ENCODE results near the gene DISP2.

DNA sequence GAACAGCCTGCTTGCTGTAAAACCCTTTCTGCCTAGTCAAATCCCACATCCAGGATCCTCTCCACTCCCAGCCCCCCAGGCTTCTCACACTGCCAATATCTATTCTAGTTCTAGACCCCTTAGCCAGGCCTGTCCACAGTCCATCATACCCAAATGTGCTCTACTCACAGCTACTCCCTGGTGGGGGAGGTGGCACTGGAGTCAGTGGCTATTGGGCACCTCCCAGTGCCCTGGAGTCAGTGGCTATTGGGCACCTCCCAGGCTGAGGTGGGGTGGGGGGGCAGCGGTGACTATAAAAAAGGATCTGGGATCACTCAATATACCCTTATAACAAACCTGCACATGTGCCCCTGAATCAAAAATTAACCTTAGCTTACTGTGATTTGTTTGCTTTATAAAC, 773 bp upstream of the DISP2 start:
- TF ChIP-seq ZNF121 (tag by site-specific recombination; IDR thresholded peaks at IDR 0.05) = no peak
- TF ChIP-seq, protein P1, sequence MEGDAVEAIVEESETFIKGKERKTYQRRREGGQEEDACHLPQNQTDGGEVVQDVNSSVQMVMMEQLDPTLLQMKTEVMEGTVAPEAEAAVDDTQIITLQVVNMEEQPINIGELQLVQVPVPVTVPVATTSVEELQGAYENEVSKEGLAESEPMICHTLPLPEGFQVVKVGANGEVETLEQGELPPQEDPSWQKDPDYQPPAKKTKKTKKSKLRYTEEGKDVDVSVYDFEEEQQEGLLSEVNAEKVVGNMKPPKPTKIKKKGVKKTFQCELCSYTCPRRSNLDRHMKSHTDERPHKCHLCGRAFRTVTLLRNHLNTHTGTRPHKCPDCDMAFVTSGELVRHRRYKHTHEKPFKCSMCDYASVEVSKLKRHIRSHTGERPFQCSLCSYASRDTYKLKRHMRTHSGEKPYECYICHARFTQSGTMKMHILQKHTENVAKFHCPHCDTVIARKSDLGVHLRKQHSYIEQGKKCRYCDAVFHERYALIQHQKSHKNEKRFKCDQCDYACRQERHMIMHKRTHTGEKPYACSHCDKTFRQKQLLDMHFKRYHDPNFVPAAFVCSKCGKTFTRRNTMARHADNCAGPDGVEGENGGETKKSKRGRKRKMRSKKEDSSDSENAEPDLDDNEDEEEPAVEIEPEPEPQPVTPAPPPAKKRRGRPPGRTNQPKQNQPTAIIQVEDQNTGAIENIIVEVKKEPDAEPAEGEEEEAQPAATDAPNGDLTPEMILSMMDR (tag by site-specific recombination; IDR thresholded peaks at IDR 0.05) = no peak
- TF ChIP-seq, protein P2, sequence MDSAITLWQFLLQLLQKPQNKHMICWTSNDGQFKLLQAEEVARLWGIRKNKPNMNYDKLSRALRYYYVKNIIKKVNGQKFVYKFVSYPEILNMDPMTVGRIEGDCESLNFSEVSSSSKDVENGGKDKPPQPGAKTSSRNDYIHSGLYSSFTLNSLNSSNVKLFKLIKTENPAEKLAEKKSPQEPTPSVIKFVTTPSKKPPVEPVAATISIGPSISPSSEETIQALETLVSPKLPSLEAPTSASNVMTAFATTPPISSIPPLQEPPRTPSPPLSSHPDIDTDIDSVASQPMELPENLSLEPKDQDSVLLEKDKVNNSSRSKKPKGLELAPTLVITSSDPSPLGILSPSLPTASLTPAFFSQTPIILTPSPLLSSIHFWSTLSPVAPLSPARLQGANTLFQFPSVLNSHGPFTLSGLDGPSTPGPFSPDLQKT (IDR thresholded peaks at IDR 0.05; ENCODE audit: borderline replicate concordance, low read depth, low read length) = no peak
- TF ChIP-seq, protein P3, sequence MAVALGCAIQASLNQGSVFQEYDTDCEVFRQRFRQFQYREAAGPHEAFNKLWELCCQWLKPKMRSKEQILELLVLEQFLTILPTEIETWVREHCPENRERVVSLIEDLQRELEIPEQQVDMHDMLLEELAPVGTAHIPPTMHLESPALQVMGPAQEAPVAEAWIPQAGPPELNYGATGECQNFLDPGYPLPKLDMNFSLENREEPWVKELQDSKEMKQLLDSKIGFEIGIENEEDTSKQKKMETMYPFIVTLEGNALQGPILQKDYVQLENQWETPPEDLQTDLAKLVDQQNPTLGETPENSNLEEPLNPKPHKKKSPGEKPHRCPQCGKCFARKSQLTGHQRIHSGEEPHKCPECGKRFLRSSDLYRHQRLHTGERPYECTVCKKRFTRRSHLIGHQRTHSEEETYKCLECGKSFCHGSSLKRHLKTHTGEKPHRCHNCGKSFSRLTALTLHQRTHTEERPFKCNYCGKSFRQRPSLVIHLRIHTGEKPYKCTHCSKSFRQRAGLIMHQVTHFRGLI (tag by site-specific recombination; IDR thresholded peaks at IDR 0.05) = no peak
- TF ChIP-seq, protein P4, sequence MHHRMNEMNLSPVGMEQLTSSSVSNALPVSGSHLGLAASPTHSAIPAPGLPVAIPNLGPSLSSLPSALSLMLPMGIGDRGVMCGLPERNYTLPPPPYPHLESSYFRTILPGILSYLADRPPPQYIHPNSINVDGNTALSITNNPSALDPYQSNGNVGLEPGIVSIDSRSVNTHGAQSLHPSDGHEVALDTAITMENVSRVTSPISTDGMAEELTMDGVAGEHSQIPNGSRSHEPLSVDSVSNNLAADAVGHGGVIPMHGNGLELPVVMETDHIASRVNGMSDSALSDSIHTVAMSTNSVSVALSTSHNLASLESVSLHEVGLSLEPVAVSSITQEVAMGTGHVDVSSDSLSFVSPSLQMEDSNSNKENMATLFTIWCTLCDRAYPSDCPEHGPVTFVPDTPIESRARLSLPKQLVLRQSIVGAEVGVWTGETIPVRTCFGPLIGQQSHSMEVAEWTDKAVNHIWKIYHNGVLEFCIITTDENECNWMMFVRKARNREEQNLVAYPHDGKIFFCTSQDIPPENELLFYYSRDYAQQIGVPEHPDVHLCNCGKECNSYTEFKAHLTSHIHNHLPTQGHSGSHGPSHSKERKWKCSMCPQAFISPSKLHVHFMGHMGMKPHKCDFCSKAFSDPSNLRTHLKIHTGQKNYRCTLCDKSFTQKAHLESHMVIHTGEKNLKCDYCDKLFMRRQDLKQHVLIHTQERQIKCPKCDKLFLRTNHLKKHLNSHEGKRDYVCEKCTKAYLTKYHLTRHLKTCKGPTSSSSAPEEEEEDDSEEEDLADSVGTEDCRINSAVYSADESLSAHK (tag by site-specific recombination; IDR thresholded peaks at IDR 0.05) = no peak
- TF ChIP-seq ZNF155 (tag by site-specific recombination; IDR thresholded peaks at IDR 0.05) = no peak
- no peak for TF ChIP-seq ZNF211 (tag by site-specific recombination; IDR thresholded peaks at IDR 0.05; ENCODE audit: low read depth)
- TF ChIP-seq, protein P5, sequence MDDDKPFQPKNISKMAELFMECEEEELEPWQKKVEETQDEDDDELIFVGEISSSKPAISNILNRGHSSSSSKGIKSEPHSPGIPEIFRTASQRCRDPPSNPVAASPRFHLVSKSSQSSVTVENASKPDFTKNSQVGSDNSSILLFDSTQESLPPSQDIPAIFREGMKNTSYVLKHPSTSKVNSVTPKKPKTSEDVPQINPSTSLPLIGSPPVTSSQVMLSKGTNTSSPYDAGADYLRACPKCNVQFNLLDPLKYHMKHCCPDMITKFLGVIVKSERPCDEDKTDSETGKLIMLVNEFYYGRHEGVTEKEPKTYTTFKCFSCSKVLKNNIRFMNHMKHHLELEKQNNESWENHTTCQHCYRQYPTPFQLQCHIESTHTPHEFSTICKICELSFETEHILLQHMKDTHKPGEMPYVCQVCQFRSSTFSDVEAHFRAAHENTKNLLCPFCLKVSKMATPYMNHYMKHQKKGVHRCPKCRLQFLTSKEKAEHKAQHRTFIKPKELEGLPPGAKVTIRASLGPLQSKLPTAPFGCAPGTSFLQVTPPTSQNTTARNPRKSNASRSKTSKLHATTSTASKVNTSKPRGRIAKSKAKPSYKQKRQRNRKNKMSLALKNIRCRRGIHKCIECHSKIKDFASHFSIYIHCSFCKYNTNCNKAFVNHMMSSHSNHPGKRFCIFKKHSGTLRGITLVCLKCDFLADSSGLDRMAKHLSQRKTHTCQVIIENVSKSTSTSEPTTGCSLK (tag by site-specific recombination; IDR thresholded peaks at IDR 0.05) = no peak

Data from HEK293 (cell line).